Loucy (cell line): Measurements from ENCODE around the gene MACROD2.

Source experiments
- H2AFZ ChIP-seq: fragments of 200-600 bp; sonication (generic); 2 replicates; pipeline ENCODE4 v1.6.0; 2016; ENCODE audit warnings: antibody characterized with exemption, mild to moderate bottlenecking, low read length, moderate library complexity
- H3F3A ChIP-seq: fragments of 200-600 bp; 2 replicates; pipeline ENCODE4 v1.6.0; 2016; ENCODE audit warnings: antibody characterized with exemption, low read depth, mild to moderate bottlenecking
- H3K27me3 ChIP-seq: fragments of 200-600 bp; sonication (generic); 2 replicates; pipeline ENCODE4 v1.6.1; 2014; ENCODE audit warnings: low read length, mild to moderate bottlenecking; ENCODE audit not compliant: insufficient read depth, poor library complexity, severe bottlenecking
- H3K36me3 ChIP-seq: fragments of 200-600 bp; sonication (generic); 2 replicates; pipeline ENCODE4 v1.6.1; 2016; ENCODE audit warnings: low read length; ENCODE audit not compliant: insufficient read depth
- H3K4me1 ChIP-seq: fragments of 200-600 bp; sonication (generic); 2 replicates; pipeline ENCODE4 v1.5.1; 2014; ENCODE audit warnings: low read length, mild to moderate bottlenecking; ENCODE audit not compliant: insufficient read depth, poor library complexity, severe bottlenecking
- H3K4me2 ChIP-seq: fragments of 200-600 bp; sonication (generic); 2 replicates; pipeline ENCODE4 v1.6.0; 2014; ENCODE audit warnings: antibody characterized with exemption, low read length, low read depth, mild to moderate bottlenecking; ENCODE audit not compliant: poor library complexity, severe bottlenecking
- H3K4me3 ChIP-seq: fragments of 200-600 bp; sonication (generic); 2 replicates; pipeline ENCODE4 v1.5.1; 2014; ENCODE audit warnings: low read length, mild to moderate bottlenecking, mixed read lengths; ENCODE audit not compliant: poor library complexity, severe bottlenecking
- H3K79me2 ChIP-seq: fragments of 200-600 bp; sonication (generic); 2 replicates; pipeline ENCODE4 v1.6.1; 2014; ENCODE audit warnings: low read length; ENCODE audit not compliant: insufficient read depth
- H3K9ac ChIP-seq: fragments of 200-600 bp; sonication (generic); 2 replicates; pipeline ENCODE4 v1.6.0; 2014; ENCODE audit warnings: mild to moderate bottlenecking, low read depth, low read length, moderate library complexity; ENCODE audit not compliant: poor library complexity, severe bottlenecking
- H3K9me2 ChIP-seq: fragments of 200-600 bp; sonication (generic); replicated peaks from 2 replicates; pipeline ENCODE4 v1.6.1; 2016; ENCODE audit warnings: low read depth, low read length, mixed read lengths
- H3K9me3 ChIP-seq: fragments of 200-600 bp; sonication (generic); 2 replicates; pipeline ENCODE4 v1.6.1; 2014; ENCODE audit warnings: mild to moderate bottlenecking, antibody characterized with exemption, low read length, low read depth; ENCODE audit not compliant: insufficient read depth
- H4K20me1 ChIP-seq: fragments of 200-600 bp; sonication (generic); 2 replicates; pipeline ENCODE4 v1.6.0; 2014; ENCODE audit warnings: antibody characterized with exemption, low read length, mild to moderate bottlenecking; ENCODE audit not compliant: insufficient read depth, poor library complexity, severe bottlenecking
- CTCF ChIP-seq: fragments of 200-600 bp; sonication (generic); conservative IDR thresholded peaks from 2 replicates; pipeline ENCODE4 v1.5.1; 2014; ENCODE audit warnings: mild to moderate bottlenecking, antibody characterized with exemption, low read length
- EZH2phosphoT487 ChIP-seq: fragments of 200-600 bp; IDR thresholded peaks from 2 replicates; pipeline ENCODE4 v1.6.1; 2018; ENCODE audit warnings: antibody characterized with exemption, mild to moderate bottlenecking, moderate library complexity, borderline replicate concordance

Gene MACROD2

GRCh38 chr20:14199111-14199510 is 203.8 kb downstream of the MACROD2 start:
- H3K27me3 ChIP-seq = no peaks in the 10 kb centered on the region
- no peaks in the 10 kb centered on the region for H3F3A ChIP-seq
- H3K4me1 ChIP-seq = no peaks in the 10 kb centered on the region
- H3K36me3 ChIP-seq = no peaks in the 10 kb centered on the region
- H3K4me2 ChIP-seq = no peak overlapping the region
- TF ChIP-seq EZH2phosphoT487 (no peak), CTCF (no peak)
- H3K9ac ChIP-seq = no peak overlapping the region
- no peak overlapping the region for H2AFZ ChIP-seq
- no peaks in the 10 kb centered on the region for H3K9me2 ChIP-seq
- H3K9me3 ChIP-seq = no peaks in the 10 kb centered on the region
- no peak overlapping the region for H3K4me3 ChIP-seq
- H3K79me2 ChIP-seq = no peaks in the 10 kb centered on the region
- H4K20me1 ChIP-seq = no peaks in the 10 kb centered on the region

GRCh38 chr20:14203657-14204056 is 208.3 kb downstream of the MACROD2 start:
- Histone ChIP-seq H3K27me3 (no peaks in the 10 kb centered on the region), H3K9ac (no peak overlapping the region)

GRCh38 chr20:14207591-14207990 is 212.3 kb downstream of the MACROD2 start:
- TF ChIP-seq EZH2phosphoT487 (no peak), CTCF (no peak)
- no peak overlapping the region for H3K4me3 ChIP-seq
- no peaks in the 10 kb centered on the region for H4K20me1 ChIP-seq
- H2AFZ ChIP-seq = no peak overlapping the region
- no peaks in the 10 kb centered on the region for H3K9me2 ChIP-seq
- H3K27me3 ChIP-seq = no peaks in the 10 kb centered on the region
- H3K9ac ChIP-seq = no peak overlapping the region
- H3K4me1 ChIP-seq = no peaks in the 10 kb centered on the region
- H3K4me2 ChIP-seq = no peak overlapping the region
- H3F3A ChIP-seq = no peaks in the 10 kb centered on the region
- H3K36me3 ChIP-seq = no peaks in the 10 kb centered on the region
- H3K9me3 ChIP-seq = no peaks in the 10 kb centered on the region
- H3K79me2 ChIP-seq = no peaks in the 10 kb centered on the region

More at GRCh38 chr20:14203657-14204056, 208.3 kb downstream of the MACROD2 start:
- Histone ChIP-seq H3K4me3 (no peak overlapping the region), H3K4me1 (no peaks in the 10 kb centered on the region), H3K9me2 (no peaks in the 10 kb centered on the region), H3K36me3 (no peaks in the 10 kb centered on the region), H2AFZ (no peak overlapping the region), H3K4me2 (no peak overlapping the region), H3F3A (no peaks in the 10 kb centered on the region), H3K79me2 (no peaks in the 10 kb centered on the region), H4K20me1 (no peaks in the 10 kb centered on the region), H3K9me3 (no peaks in the 10 kb centered on the region)
- no peak for TF ChIP-seq CTCF
- no peak for TF ChIP-seq EZH2phosphoT487
